Activated T-cell treated with anti-CD3 and anti-CD28 coated beads, Interleukin-2, amount 50 U/mL, for 24 hours (primary cell): ENCODE results near the gene ADCY3.
"Not testable (repeated sequence)": the region's sequence is repeated elsewhere in the genome, so short reads cannot be mapped to it uniquely, and the experiment has no call there.

Source experiments
- DNase-seq: peaks from one replicate; pipeline ENCODE4 v3.0.0-alpha.2; 2020
- H3K27ac Mint-ChIP-seq: 2 replicates; pipeline ENCODE4 v1.8.0; 2020; ENCODE audit warnings: mild to moderate bottlenecking, mixed read lengths
- H3K27me3 Mint-ChIP-seq: 2 replicates; pipeline ENCODE4 v1.8.0; 2020; ENCODE audit warnings: mixed read lengths
- H3K36me3 Mint-ChIP-seq: 2 replicates; pipeline ENCODE4 v1.8.0; 2020; ENCODE audit warnings: low read depth, mixed read lengths
- H3K4me1 Mint-ChIP-seq: 2 replicates; pipeline ENCODE4 v1.8.0; 2020; ENCODE audit warnings: low read depth, mixed read lengths
- H3K4me3 Mint-ChIP-seq: 2 replicates; pipeline ENCODE4 v1.8.0; 2020; ENCODE audit warnings: mild to moderate bottlenecking, moderate library complexity, mixed read lengths
- H3K9me3 Mint-ChIP-seq: 2 replicates; pipeline ENCODE4 v1.8.0; 2020; ENCODE audit warnings: mixed read lengths

The ADCY3 gene

GRCh38 chr2:24809316-24810007 lies 110.6 kb downstream of the ADCY3 start:
- Mint-ChIP-seq H3K27me3 (no peaks in the 10 kb centered on the region), H3K36me3 (peaks cover 71% of the 10 kb centered on the region), H3K4me1 (peaks cover 18% of the 10 kb centered on the region), H3K9me3 (no peaks in the 10 kb centered on the region), H3K27ac (no peak overlapping the region), H3K4me3 (no peak overlapping the region)
- no peak for DNase-seq

DNA sequence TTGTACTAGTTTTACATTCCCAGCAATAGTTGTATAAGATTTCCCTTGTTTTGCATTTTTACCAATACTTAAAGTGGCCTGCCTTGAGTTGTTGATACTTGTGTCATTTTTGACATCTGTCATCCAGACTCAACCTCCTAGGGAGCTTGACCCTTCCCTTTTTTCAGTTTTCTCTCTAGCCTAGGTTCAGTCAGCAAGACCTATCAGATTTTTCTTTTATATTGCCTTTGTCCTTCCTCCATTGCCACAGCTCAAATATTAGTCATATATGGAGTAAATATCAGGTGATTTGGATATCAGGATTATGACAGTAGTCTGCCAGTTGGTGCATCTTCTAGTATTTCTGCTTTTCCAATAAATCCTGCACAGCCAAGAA lies 113.4 kb downstream of the ADCY3 start:
- Mint-ChIP-seq H3K4me3 (no peak overlapping the region), H3K27me3 (no peaks in the 10 kb centered on the region), H3K27ac (peak overlapping the region; percentile 9), H3K9me3 (no peaks in the 10 kb centered on the region), H3K4me1 (peaks cover 21% of the 10 kb centered on the region), H3K36me3 (peaks cover 68% of the 10 kb centered on the region)
- DNase-seq: no peak

DNA sequence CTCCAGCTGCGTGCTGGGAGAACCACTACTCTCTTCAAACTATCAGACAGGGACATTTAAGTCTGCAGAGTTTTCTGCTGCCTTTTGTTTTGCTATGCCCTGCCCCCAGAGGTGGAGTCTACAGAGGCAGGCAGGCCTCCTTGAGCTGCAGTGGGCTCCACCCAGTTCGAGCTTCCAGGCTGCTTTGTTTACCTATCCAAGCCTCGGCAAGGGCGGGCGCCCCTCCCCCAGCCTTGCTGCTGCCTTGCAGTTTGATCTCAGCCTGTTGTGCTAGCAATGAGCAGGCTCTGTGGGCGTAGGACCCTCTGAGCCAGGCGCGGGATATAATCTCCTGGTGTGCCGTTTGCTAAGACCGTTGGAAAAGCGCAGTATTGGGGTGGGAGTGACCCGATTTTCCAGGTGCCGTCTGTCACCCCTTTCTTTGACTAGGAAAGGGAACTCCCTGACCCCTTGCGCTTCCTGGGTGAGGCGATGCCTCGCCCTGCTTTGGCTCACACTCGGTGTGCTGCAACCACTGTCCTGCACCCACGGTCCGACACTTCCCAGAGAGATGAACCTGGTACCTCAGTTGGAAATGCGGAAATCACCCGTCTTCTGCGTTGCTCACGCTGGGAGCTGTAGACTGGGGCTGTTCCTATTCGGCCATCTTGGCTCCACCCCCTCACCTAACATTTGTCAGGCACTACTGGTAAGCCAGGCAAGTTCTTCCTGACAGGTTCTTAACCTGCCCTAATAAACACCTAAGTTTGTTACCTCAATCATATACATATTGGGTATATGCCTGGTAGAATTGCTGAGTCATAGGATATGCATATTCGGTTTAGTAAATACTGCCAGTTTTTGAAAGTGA lies 114.0 kb downstream of the ADCY3 start:
- not testable (repeated sequence) for DNase-seq, H3K4me3 Mint-ChIP-seq, H3K27ac Mint-ChIP-seq, H3K9me3 Mint-ChIP-seq, H3K27me3 Mint-ChIP-seq
- Mint-ChIP-seq H3K4me1 (peaks cover 21% of the 10 kb centered on the region), H3K36me3 (peaks cover 71% of the 10 kb centered on the region)

DNA sequence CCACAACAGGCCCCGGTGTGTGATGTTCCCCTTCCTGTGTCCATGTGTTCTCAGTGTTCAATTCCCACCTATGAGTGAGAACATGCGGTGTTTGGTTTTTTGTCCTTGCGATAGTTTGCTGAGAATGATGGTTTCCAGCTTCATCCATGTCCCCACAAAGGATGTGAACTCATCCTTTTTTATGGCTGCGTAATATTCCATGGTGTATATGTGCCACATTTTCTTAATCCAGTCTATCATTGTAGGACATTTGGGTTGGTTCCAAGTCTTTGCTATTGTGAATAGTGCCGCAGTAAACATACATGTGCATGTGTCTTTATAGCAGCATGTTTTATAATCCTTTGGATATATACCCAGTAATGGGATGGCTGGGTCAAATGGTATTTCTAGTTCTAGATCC lies 119.5 kb downstream of the ADCY3 start:
- not testable (repeated sequence) for H3K27ac Mint-ChIP-seq, H3K9me3 Mint-ChIP-seq, H3K27me3 Mint-ChIP-seq

GRCh38 chr2:24797644-24798043 lies 122.4 kb downstream of the ADCY3 start:
- Mint-ChIP-seq H3K27me3 (no peaks in the 10 kb centered on the region), H3K4me3 (no peak overlapping the region), H3K36me3 (peaks cover 95% of the 10 kb centered on the region), H3K4me1 (peaks cover 32% of the 10 kb centered on the region), H3K9me3 (no peaks in the 10 kb centered on the region), H3K27ac (no peak overlapping the region)
- DNase-seq: no peak

More for the DNA sequence above, 119.5 kb downstream of the ADCY3 start:
- H3K4me3 Mint-ChIP-seq, DNase-seq: not testable (repeated sequence)
- peaks cover 20% of the 10 kb centered on the region for H3K4me1 Mint-ChIP-seq
- H3K36me3 Mint-ChIP-seq: peaks cover 90% of the 10 kb centered on the region

GRCh38 chr2:24793761-24794435 lies 126.1 kb downstream of the ADCY3 start:
- Mint-ChIP-seq H3K9me3 (no peaks in the 10 kb centered on the region), H3K4me3 (peak overlapping the region; percentile 98), H3K27ac (peak overlapping the region; percentile 100), H3K4me1 (peaks cover 40% of the 10 kb centered on the region), H3K36me3 (peaks cover 80% of the 10 kb centered on the region), H3K27me3 (no peaks in the 10 kb centered on the region)
- DNase-seq: no peak

- peak; percentile 98 for DNase-seq
- H3K4me3 Mint-ChIP-seq: peak within 1 kb of the TSS; percentile 98
- no peaks in the 10 kb centered on the region for H3K27me3 Mint-ChIP-seq
- H3K27ac Mint-ChIP-seq: peak within 1 kb of the TSS; percentile 100
- peaks cover 39% of the 10 kb centered on the region for H3K4me1 Mint-ChIP-seq
- H3K36me3 Mint-ChIP-seq: peaks cover 74% of the 10 kb centered on the region
- no peaks in the 10 kb centered on the region for H3K9me3 Mint-ChIP-seq
Observed at GRCh38 chr2:24792874-24793760, 126.9 kb downstream of the ADCY3 start, which contains the start of the genes CENPO and PTRHD1. TSS of gene CENPO (plus strand) at chr2:24793425. CDS start at chr2:24793920, 495 bp downstream. TSS of gene PTRHD1 (minus strand) at chr2:24793391. CDS start at chr2:24793377, 14 bp downstream.

GRCh38 chr2:24792542-24792873 lies 127.5 kb downstream of the ADCY3 start:
- Mint-ChIP-seq H3K9me3 (no peaks in the 10 kb centered on the region), H3K4me1 (peaks cover 33% of the 10 kb centered on the region), H3K27ac (peak overlapping the region; percentile 100), H3K36me3 (peaks cover 68% of the 10 kb centered on the region), H3K4me3 (peak overlapping the region; percentile 98), H3K27me3 (no peaks in the 10 kb centered on the region)
- no peak for DNase-seq

- no peak for DNase-seq
- Mint-ChIP-seq H3K4me3 (no peak overlapping the region), H3K27ac (no peak overlapping the region), H3K27me3 (no peaks in the 10 kb centered on the region), H3K36me3 (peaks cover 58% of the 10 kb centered on the region), H3K9me3 (no peaks in the 10 kb centered on the region), H3K4me1 (peaks cover 23% of the 10 kb centered on the region)
Observed at GRCh38 chr2:24791452-24791851, 128.6 kb downstream of the ADCY3 start.

- Mint-ChIP-seq H3K27ac (no peak overlapping the region), H3K27me3 (peaks cover 4% of the 10 kb centered on the region), H3K4me3 (no peak overlapping the region), H3K4me1 (peaks cover 8% of the 10 kb centered on the region), H3K36me3 (peaks cover 31% of the 10 kb centered on the region), H3K9me3 (no peaks in the 10 kb centered on the region)
- DNase-seq: no peak
Observed at GRCh38 chr2:24788816-24789215, 131.2 kb downstream of the ADCY3 start.

- Mint-ChIP-seq H3K27ac (no peak overlapping the region), H3K4me3 (no peak overlapping the region), H3K36me3 (peaks cover 19% of the 10 kb centered on the region), H3K4me1 (peaks cover 7% of the 10 kb centered on the region), H3K9me3 (no peaks in the 10 kb centered on the region), H3K27me3 (peaks cover 4% of the 10 kb centered on the region)
- no peak for DNase-seq
Observed at GRCh38 chr2:24787532-24787931, 132.5 kb downstream of the ADCY3 start.

DNA sequence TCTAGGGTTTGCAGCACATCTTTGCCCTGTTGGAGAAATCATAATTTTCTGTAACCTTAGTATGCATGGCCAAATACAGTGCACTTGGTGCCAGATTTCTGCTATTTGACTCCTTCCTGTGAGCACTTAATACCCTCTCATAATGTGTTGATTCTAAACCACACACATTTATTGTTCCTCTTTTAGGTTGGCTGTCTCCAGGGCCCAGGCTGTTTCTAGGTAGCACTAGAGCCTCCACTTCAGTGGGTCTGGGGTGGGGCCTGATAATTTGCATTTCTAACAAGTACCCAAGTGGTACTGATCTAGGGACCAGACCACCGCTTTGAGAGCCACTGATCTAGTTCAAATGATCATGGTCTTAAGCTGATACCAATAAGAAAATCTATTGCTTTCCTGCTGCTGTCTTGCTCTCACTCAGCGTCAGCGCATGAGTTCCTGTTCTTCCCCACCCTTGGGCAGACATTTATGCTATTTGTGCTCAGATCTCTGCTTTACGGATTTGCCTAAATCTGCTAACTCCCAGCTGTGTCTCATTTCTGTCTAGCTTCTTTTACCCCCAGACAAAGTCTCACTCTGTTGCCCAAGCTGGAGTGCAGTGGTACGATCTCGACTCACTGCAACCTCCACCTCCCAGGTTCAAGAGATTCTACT lies 134.2 kb downstream of the ADCY3 start:
- H3K36me3 Mint-ChIP-seq: peaks cover 17% of the 10 kb centered on the region

GRCh38 chr2:24783641-24784040 lies 136.4 kb downstream of the ADCY3 start:
- H3K4me1 Mint-ChIP-seq: no peaks in the 10 kb centered on the region
- H3K27ac Mint-ChIP-seq: no peak overlapping the region
- H3K27me3 Mint-ChIP-seq: peaks cover 11% of the 10 kb centered on the region
- no peak overlapping the region for H3K4me3 Mint-ChIP-seq
- no peaks in the 10 kb centered on the region for H3K9me3 Mint-ChIP-seq
- no peaks in the 10 kb centered on the region for H3K36me3 Mint-ChIP-seq
- no peak for DNase-seq

More for the DNA sequence above, 134.2 kb downstream of the ADCY3 start:
- H3K4me1 Mint-ChIP-seq: no peaks in the 10 kb centered on the region
- H3K27ac Mint-ChIP-seq: no peak overlapping the region
- H3K9me3 Mint-ChIP-seq: no peaks in the 10 kb centered on the region
- peaks cover 9% of the 10 kb centered on the region for H3K27me3 Mint-ChIP-seq
- no peak for DNase-seq
- no peak overlapping the region for H3K4me3 Mint-ChIP-seq
